K562 (cell line): ENCODE measurements around the gene HSBP1L1. TPM values are rescaled to one million over a fixed set of nuclear protein-coding genes. Genes with fewer than 3 reads are reported as not detected.

Source experiments
- ATAC-seq: fragments of 200-7000 bp; cut with Tn5 transposase; 3 replicates; pipeline ENCODE4 v1.9.1; 2020; ENCODE audit warnings: moderate library complexity
- BruUV-seq: library from RNA; stranded (reverse); fragments of 400-500 nt; replicated peaks from 2 replicates; lab custom pipeline; 2021; lab: Mats Ljungman, UMichigan
- CTCF ChIA-PET: fragments of 300-600 bp; formaldehyde crosslinking; extraction: SDS; loops from one replicate; lab custom pipeline; 2021; ENCODE audit warnings: low intra/inter-chr PET ratio; lab: Yijun Ruan, JAX
- POLR2A ChIA-PET: fragments of 300-600, 350-650 bp; sonication (Branson Sonifier 250); formaldehyde crosslinking; extraction: SDS; loops from one replicate; lab custom pipeline; 2021; ENCODE audit warnings: antibody characterized with exemption, inconsistent platforms; lab: Yijun Ruan, JAX
- DNase-seq, 4 experiments: peaks; one replicate each; pipeline versions ENCODE4 v3.0.0 to v3.0.0-alpha.2; 2011 to 2018; ENCODE audit warnings: low spot score in 3 of 4, mixed read lengths in 3 of 4; ENCODE audit errors: extremely low read depth in 1 of 4
- FAIRE-seq: peaks from 2 replicates; lab custom pipeline; 2011; peaks lifted over from hg19 to GRCh38; lab: Jason Lieb, UNC
- H2AFZ ChIP-seq: 2 replicates; pipeline ENCODE4 v1.6.0; 2011; ENCODE audit warnings: low read depth, low read length, control low read depth, inconsistent platforms
- H3K27ac ChIP-seq: fragments of 200-600 bp; 3 replicates; pipeline ENCODE4 v1.8.0; 2011; ENCODE audit warnings: low read depth, mild to moderate bottlenecking, control low read depth, inconsistent platforms, low read length, moderate library complexity, mixed read lengths; ENCODE audit errors: extremely low read depth
- H3K27me3 ChIP-seq, 2 experiments: fragments of 300-600 bp in 1 of 2; 2 replicates in 1 of 2; 3 replicates in 1 of 2; pipeline versions ENCODE4 v1.6.0 to v1.8.0; 2011; ENCODE audit warnings: inconsistent platforms in 2 of 2, low read length in 2 of 2, mild to moderate bottlenecking in 1 of 2, mixed read lengths in 1 of 2, moderate library complexity in 1 of 2; ENCODE audit not compliant: control insufficient read depth in 2 of 2, insufficient read depth in 2 of 2
- H3K36me3 ChIP-seq: fragments of 300-600 bp; 3 replicates; pipeline ENCODE4 v1.8.0; 2011; ENCODE audit warnings: mild to moderate bottlenecking, low read length, inconsistent platforms; ENCODE audit not compliant: control insufficient read depth, insufficient read depth
- H3K4me1 ChIP-seq, 2 experiments: fragments of 200-600 bp in 1 of 2; replicated peaks in 1 of 2; 2 replicates in 1 of 2; 3 replicates in 1 of 2; pipeline versions ENCODE4 v1.5.1 to v1.8.0; 2011; ENCODE audit warnings: inconsistent platforms in 2 of 2, low read length in 2 of 2, mild to moderate bottlenecking in 1 of 2, mixed read lengths in 1 of 2, moderate library complexity in 1 of 2; ENCODE audit not compliant: control insufficient read depth in 2 of 2, insufficient read depth in 2 of 2
- H3K4me2 ChIP-seq: 2 replicates; pipeline ENCODE4 v1.6.1; 2011; ENCODE audit warnings: low read length, control low read depth, inconsistent platforms, mixed read lengths; ENCODE audit not compliant: insufficient read depth
- H3K4me3 ChIP-seq: fragments of 200-600 bp; sonication (generic), shearing (Covaris generic); 2 replicates; pipeline ENCODE4 v1.5.1; 2016; ENCODE audit warnings: control low read depth, inconsistent platforms
- H3K79me2 ChIP-seq: fragments of 200-600 bp; 3 replicates; pipeline ENCODE4 v1.8.0; 2011; ENCODE audit warnings: low read length, inconsistent platforms; ENCODE audit not compliant: control insufficient read depth, insufficient read depth
- H3K9ac ChIP-seq, 2 experiments: 2 replicates each; pipeline versions ENCODE4 v1.6.0 to v1.6.1; 2011; ENCODE audit warnings: low read depth in 2 of 2, low read length in 2 of 2, control low read depth in 1 of 2, inconsistent platforms in 1 of 2, mild to moderate bottlenecking in 1 of 2, mixed read lengths in 1 of 2; ENCODE audit not compliant: insufficient read depth in 1 of 2
- H3K9me1 ChIP-seq: one replicate; pipeline ENCODE4 v1.6.0; 2011; ENCODE audit warnings: inconsistent platforms, mild to moderate bottlenecking, low read length, moderate library complexity; ENCODE audit not compliant: control insufficient read depth, insufficient read depth
- H3K9me3 ChIP-seq: replicated peaks from 2 replicates; pipeline ENCODE4 v1.5.1; 2011; ENCODE audit warnings: low read depth, low read length, inconsistent platforms; ENCODE audit not compliant: control insufficient read depth, insufficient read depth
- H4K20me1 ChIP-seq: replicated peaks from 2 replicates; pipeline ENCODE4 v1.6.1; 2011; ENCODE audit warnings: low read length, inconsistent platforms, mixed read lengths; ENCODE audit not compliant: control insufficient read depth, insufficient read depth
- CREB5 ChIP-seq: fragments of 250-450 bp; sonication (Bioruptor Pico); IDR thresholded peaks from 2 replicates; pipeline ENCODE4 v1.5.0; 2020; ENCODE audit warnings: mild to moderate bottlenecking
- GTF2F1 ChIP-seq: IDR thresholded peaks from 2 replicates; pipeline ENCODE4 v1.6.1; 2011; ENCODE audit warnings: low read depth, low read length, improper control_type of control experiment
- POLR3G ChIP-seq: IDR thresholded peaks from 2 replicates; pipeline ENCODE4 v1.6.1; 2011; ENCODE audit not compliant: insufficient read length, insufficient replicate concordance; ENCODE audit errors: extremely low read depth
- ZNF263 ChIP-seq: sonication (generic); formaldehyde crosslinking; IDR thresholded peaks from 2 replicates; pipeline ENCODE4 v1.8.0; 2022; ENCODE audit warnings: mild to moderate bottlenecking, missing genetic modification reagents, borderline replicate concordance
- WGBS: fragments of 100-300 bp; shearing (Covaris generic); methylation state at CpG from one replicate; pipeline ENCODE4 v1.1.6; 2016; ENCODE audit warnings: low coverage, mixed read lengths; ENCODE audit not compliant: insufficient coverage; ENCODE audit errors: missing lambda C conversion rate; 5-methylcytosine and 5-hydroxymethylcytosine counted together
- in situ Hi-C: fragments of 300-500 bp; cut with MboI; formaldehyde crosslinking; loops from 4 replicates; pipeline ENCODE4 v1.15.0; 2018; ENCODE audit warnings: inconsistent platforms, mixed read lengths
- intact Hi-C: fragments of 100-400 bp; cut with micrococcal nuclease; formaldehyde crosslinking; loops from 2 replicates; pipeline ENCODE4 v1.14.2; 2022
- polyA plus RNA-seq, 8 experiments: library from polyadenylated mRNA; depleted of rRNA in 4 of 8; stranded (reverse) in 5 of 8; unstranded in 3 of 8; fragments of >200 nt; fragmentation: Nextera tagmentation in 2 of 8; fragmentation: Illumina TruSeq in 1 of 8; extraction: Ambion mirVana in 2 of 8; extraction: Trizol in 1 of 8; gene quantifications; 2 replicates each; pipeline versions ENCODE4 v1.2.1 to v1.2.3, GENCODE V29; 2011 to 2014; ENCODE audit warnings: inconsistent platforms in 1 of 8, missing spikeins in 1 of 8
- total RNA-seq, 7 experiments: library from RNA; depleted of rRNA in 6 of 7; stranded (reverse); fragments of >200 nt in 6 of 7; fragmentation: Illumina TruSeq in 2 of 7; extraction: Trizol in 2 of 7; gene quantifications; 2 replicates each; pipeline versions ENCODE4 v1.2.1 to v1.2.3, GENCODE V29; 2011 to 2021; ENCODE audit warnings: low replicate concordance in 1 of 7

The HSBP1L1 gene
- total and polyA plus RNA-seq, 9 of the 15 experiments (the other 6 are each of a cell fraction or from before 2014, with no cell fraction given), result 0.24 to 0.36 TPM; not detected in 7

- H3K27me3 ChIP-seq, result no peaks in the 10 kb centered on the region
- no peak overlapping the region for H3K4me3 ChIP-seq
- H4K20me1 ChIP-seq, result no peaks in the 10 kb centered on the region
- TF ChIP-seq GTF2F1 (no peak), ZNF263 (peak; percentile 80), CREB5 (CRISPR knock-in tag) (no peak), POLR3G (no peak)
- no peak overlapping the region for H3K27ac ChIP-seq
- no peaks in the 10 kb centered on the region; a peak in 1 of 5 replicates for H3K4me1 ChIP-seq
- DNase-seq (no peak), ATAC-seq (no peak), FAIRE-seq (no peak)
- no TSS peak for BruUV-seq
- ChIA-PET CTCF (no interaction called here), POLR2A (no interaction called here)
- in situ Hi-C loops, result no loop called here
- no peak overlapping the region for H3K4me2 ChIP-seq
- WGBS, result 94% methylated on average over 20 of the region's 50 CpGs
- intact Hi-C loops, result no loop called here
- no peak overlapping the region for H2AFZ ChIP-seq
- H3K79me2 ChIP-seq, result no peaks in the 10 kb centered on the region
- H3K9me3 ChIP-seq, result 0 out of 2 replicates have a peak, but pooled peaks cover 1% of the 10 kb centered on the region
- H3K9ac ChIP-seq, result no peak overlapping the region
- no peaks in the 10 kb centered on the region for H3K9me1 ChIP-seq
- no peaks in the 10 kb centered on the region for H3K36me3 ChIP-seq
Observed at GRCh38 chr18:79915161-79916127, 49.0 kb upstream of the HSBP1L1 start.
